SK-N-SH (cell line): Measurements from ENCODE around the gene SUMF1.

Experiments used
- ELF1 ChIP-seq: IDR thresholded peaks from 2 replicates; pipeline ENCODE4 v1.4.0; 2012
- FOXJ3 ChIP-seq: sonication (generic); formaldehyde crosslinking; IDR thresholded peaks from 2 replicates; pipeline ENCODE4 v1.5.1; 2020; ENCODE audit warnings: mild to moderate bottlenecking, missing genetic modification reagents
- JUND ChIP-seq: IDR thresholded peaks from 2 replicates; pipeline ENCODE4 v1.4.0; 2012
- MXI1 ChIP-seq: IDR thresholded peaks from 2 replicates; pipeline ENCODE4 v1.6.1; 2012; ENCODE audit warnings: mild to moderate bottlenecking, low read depth, low read length, improper control_type of control experiment
- NFIC ChIP-seq: IDR thresholded peaks from 2 replicates; pipeline ENCODE4 v1.4.0; 2012; ENCODE audit warnings: borderline replicate concordance
- POLR2AphosphoS5 ChIP-seq: IDR thresholded peaks from 2 replicates; pipeline ENCODE4 v1.6.1; 2012; ENCODE audit warnings: low read depth, low read length
- SIN3A ChIP-seq: IDR thresholded peaks from 2 replicates; pipeline ENCODE4 v1.6.1; 2012; ENCODE audit warnings: low read depth, mild to moderate bottlenecking, low read length, moderate library complexity, borderline replicate concordance
- SMC3 ChIP-seq: IDR thresholded peaks from 2 replicates; pipeline ENCODE4 v1.6.1; 2012; ENCODE audit warnings: low read depth, low read length, improper control_type of control experiment
- YY1 ChIP-seq: IDR thresholded peaks from 2 replicates; pipeline ENCODE4 v1.4.0; 2012; ENCODE audit warnings: low read depth, mild to moderate bottlenecking
- TF ChIP-seq, protein P1 (sequence below): fragments of 200-600 bp; sonication (generic); IDR thresholded peaks from 2 replicates; pipeline ENCODE4 v1.6.1; 2017; ENCODE audit warnings: antibody characterized with exemption, mild to moderate bottlenecking, moderate library complexity
- TF ChIP-seq, protein P2 (sequence below): IDR thresholded peaks from 2 replicates; pipeline ENCODE4 v1.6.1; 2012; ENCODE audit warnings: mild to moderate bottlenecking, low read depth, low read length, moderate library complexity
- TF ChIP-seq, protein P3 (sequence below): fragments of 150-350 bp; IDR thresholded peaks from 2 replicates; pipeline ENCODE4 v1.6.1; 2016; ENCODE audit warnings: mild to moderate bottlenecking, low read depth, low read length
- TF ChIP-seq, protein P4 (sequence below): fragments of 150-350 bp; IDR thresholded peaks from 2 replicates; pipeline ENCODE4 v1.6.1; 2017; ENCODE audit warnings: antibody characterized with exemption, low read length, low read depth, borderline replicate concordance

DNA sequence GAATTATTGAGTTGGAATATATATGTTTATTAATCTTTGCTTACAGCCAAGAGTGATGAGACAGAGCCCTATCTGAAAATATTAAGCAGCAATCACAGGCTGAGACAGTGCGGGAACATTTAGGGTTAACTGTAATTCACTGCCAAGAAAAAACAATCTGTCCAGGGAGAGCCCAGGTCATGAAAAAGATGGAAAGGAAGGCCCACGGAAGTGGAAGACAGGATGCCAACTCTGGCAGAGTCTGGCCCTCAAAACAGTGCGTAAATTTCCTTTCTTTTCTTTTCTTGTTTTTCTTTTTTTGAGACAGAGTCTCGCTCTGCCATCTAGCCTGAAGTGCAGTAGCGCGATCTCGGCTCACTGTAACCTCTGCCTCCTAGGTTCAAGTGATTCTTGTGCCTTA lies 67.6 kb downstream of the SUMF1 start:
- TF ChIP-seq YY1 = no peak
- no peak for TF ChIP-seq POLR2AphosphoS5
- TF ChIP-seq, protein P1, sequence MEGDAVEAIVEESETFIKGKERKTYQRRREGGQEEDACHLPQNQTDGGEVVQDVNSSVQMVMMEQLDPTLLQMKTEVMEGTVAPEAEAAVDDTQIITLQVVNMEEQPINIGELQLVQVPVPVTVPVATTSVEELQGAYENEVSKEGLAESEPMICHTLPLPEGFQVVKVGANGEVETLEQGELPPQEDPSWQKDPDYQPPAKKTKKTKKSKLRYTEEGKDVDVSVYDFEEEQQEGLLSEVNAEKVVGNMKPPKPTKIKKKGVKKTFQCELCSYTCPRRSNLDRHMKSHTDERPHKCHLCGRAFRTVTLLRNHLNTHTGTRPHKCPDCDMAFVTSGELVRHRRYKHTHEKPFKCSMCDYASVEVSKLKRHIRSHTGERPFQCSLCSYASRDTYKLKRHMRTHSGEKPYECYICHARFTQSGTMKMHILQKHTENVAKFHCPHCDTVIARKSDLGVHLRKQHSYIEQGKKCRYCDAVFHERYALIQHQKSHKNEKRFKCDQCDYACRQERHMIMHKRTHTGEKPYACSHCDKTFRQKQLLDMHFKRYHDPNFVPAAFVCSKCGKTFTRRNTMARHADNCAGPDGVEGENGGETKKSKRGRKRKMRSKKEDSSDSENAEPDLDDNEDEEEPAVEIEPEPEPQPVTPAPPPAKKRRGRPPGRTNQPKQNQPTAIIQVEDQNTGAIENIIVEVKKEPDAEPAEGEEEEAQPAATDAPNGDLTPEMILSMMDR = no peak
- TF ChIP-seq NFIC = no peak
- TF ChIP-seq, protein P2, sequence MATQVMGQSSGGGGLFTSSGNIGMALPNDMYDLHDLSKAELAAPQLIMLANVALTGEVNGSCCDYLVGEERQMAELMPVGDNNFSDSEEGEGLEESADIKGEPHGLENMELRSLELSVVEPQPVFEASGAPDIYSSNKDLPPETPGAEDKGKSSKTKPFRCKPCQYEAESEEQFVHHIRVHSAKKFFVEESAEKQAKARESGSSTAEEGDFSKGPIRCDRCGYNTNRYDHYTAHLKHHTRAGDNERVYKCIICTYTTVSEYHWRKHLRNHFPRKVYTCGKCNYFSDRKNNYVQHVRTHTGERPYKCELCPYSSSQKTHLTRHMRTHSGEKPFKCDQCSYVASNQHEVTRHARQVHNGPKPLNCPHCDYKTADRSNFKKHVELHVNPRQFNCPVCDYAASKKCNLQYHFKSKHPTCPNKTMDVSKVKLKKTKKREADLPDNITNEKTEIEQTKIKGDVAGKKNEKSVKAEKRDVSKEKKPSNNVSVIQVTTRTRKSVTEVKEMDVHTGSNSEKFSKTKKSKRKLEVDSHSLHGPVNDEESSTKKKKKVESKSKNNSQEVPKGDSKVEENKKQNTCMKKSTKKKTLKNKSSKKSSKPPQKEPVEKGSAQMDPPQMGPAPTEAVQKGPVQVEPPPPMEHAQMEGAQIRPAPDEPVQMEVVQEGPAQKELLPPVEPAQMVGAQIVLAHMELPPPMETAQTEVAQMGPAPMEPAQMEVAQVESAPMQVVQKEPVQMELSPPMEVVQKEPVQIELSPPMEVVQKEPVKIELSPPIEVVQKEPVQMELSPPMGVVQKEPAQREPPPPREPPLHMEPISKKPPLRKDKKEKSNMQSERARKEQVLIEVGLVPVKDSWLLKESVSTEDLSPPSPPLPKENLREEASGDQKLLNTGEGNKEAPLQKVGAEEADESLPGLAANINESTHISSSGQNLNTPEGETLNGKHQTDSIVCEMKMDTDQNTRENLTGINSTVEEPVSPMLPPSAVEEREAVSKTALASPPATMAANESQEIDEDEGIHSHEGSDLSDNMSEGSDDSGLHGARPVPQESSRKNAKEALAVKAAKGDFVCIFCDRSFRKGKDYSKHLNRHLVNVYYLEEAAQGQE = no peak
- no peak for TF ChIP-seq SMC3
- no peak for TF ChIP-seq ELF1
- TF ChIP-seq, protein P3, sequence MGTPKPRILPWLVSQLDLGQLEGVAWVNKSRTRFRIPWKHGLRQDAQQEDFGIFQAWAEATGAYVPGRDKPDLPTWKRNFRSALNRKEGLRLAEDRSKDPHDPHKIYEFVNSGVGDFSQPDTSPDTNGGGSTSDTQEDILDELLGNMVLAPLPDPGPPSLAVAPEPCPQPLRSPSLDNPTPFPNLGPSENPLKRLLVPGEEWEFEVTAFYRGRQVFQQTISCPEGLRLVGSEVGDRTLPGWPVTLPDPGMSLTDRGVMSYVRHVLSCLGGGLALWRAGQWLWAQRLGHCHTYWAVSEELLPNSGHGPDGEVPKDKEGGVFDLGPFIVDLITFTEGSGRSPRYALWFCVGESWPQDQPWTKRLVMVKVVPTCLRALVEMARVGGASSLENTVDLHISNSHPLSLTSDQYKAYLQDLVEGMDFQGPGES = no peak
- TF ChIP-seq FOXJ3 (CRISPR knock-in tag) = no peak
- TF ChIP-seq, protein P4, sequence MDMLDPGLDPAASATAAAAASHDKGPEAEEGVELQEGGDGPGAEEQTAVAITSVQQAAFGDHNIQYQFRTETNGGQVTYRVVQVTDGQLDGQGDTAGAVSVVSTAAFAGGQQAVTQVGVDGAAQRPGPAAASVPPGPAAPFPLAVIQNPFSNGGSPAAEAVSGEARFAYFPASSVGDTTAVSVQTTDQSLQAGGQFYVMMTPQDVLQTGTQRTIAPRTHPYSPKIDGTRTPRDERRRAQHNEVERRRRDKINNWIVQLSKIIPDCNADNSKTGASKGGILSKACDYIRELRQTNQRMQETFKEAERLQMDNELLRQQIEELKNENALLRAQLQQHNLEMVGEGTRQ = no peak
- no peak for TF ChIP-seq SIN3A
- no peak for TF ChIP-seq MXI1
- TF ChIP-seq JUND = no peak
